Activated naive CD8-positive, alpha-beta T cell treated with anti-CD3 and anti-CD28 coated beads for 36 hours (primary cell): ENCODE results near the gene PITPNC1. TPM values are rescaled to one million over a fixed set of nuclear protein-coding genes. Genes with fewer than 3 reads are reported as not detected.
"Not testable (repeated sequence)": the region's sequence is repeated elsewhere in the genome, so short reads cannot be mapped to it uniquely, and the experiment has no call there.

Experiments
- DNase-seq: peaks from one replicate; pipeline ENCODE4 v3.0.0; 2021
- H3K27ac Mint-ChIP-seq: one replicate; pipeline ENCODE4 v1.8.0; 2022; ENCODE audit warnings: mild to moderate bottlenecking, moderate library complexity, mixed read lengths
- H3K27me3 Mint-ChIP-seq: one replicate; pipeline ENCODE4 v1.8.0; 2022; ENCODE audit warnings: mild to moderate bottlenecking, mixed read lengths
- H3K36me3 Mint-ChIP-seq: one replicate; pipeline ENCODE4 v1.8.0; 2021; ENCODE audit warnings: mild to moderate bottlenecking, mixed read lengths
- H3K4me1 Mint-ChIP-seq: one replicate; pipeline ENCODE4 v1.8.0; 2021; ENCODE audit warnings: mixed read lengths
- H3K4me3 Mint-ChIP-seq: one replicate; pipeline ENCODE4 v1.8.0; 2022; ENCODE audit warnings: mild to moderate bottlenecking, moderate library complexity, mixed read lengths
- H3K9me3 Mint-ChIP-seq: one replicate; pipeline ENCODE4 v1.8.0; 2022; ENCODE audit warnings: mixed read lengths
- total RNA-seq, 2 experiments: library from RNA; stranded (reverse); gene quantifications; one replicate each; pipeline ENCODE4 v1.2.3, GENCODE V29; 2021

Gene PITPNC1
- total RNA-seq = 10 to 100 TPM; 50.1 to 51.1 TPM

DNA sequence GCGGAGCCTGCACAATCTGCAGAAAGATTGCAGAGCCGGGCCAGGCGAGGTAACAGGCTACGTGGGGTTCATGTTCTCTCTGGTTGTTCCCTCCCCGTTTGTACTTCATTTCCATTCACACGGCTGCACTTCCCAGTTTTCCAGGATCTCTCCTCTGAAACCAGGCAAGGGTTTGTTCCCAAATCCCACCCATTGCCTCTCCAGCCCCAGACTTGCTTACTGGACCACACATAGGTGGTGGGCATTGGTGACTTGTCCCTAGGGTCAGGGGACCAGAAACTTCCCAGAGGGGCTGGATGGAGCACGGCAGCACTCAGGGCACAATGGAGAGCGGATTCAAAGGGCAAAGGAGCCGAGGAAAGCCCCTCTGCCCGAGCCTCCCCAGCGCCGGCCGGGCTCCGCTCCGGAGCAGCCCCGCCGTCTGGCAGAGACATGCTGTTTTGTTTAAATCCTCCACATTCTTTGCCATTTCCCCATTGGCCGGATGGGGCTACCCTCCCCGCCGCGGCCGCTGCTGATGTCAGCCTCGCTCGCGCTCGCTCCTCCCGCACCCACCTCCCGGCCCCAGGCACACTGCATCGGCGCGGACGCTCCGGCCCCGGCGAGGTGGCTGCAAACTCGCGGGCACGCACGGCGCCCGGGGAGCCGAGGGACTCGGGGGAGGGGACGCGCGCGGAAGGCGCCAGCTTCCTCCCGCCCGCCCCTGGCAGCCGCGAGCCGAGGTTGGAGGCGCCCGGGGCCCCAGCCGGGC, at the start of gene PITPNC1:
Gene PITPNC1 (plus strand): TSS at position 545 of the 751 bp plus-strand sequence.
- DNase-seq = peak; percentile 91
- peak within 1 kb of the TSS; percentile 86 for H3K4me3 Mint-ChIP-seq
- no peaks in the 10 kb centered on the region for H3K27me3 Mint-ChIP-seq
- H3K9me3 Mint-ChIP-seq = peaks cover 9% of the 10 kb centered on the region
- peak within 1 kb of the TSS; percentile 92 for H3K27ac Mint-ChIP-seq
- peaks cover 39% of the 10 kb centered on the region for H3K4me1 Mint-ChIP-seq
- peaks cover 23% of the 10 kb centered on the region for H3K36me3 Mint-ChIP-seq

DNA sequence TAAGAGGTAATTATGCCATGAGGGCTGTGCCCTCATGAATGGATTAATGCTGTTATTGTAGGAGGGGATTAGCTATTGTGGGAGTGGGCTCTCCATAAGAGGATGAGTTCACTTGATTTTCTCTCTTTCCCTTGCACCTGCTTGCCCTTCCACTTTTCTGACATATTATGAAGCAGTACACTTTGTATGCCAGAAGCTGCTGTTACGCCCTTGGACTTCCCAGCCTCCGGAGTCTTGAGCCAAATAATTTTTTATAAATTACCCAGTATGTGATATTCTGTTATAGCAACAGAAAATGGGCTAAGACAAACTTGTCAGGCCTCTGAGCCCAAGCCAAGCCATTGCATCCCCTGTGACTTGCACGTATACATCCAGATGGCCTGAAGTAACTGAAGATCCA, 49.1 kb upstream of the PITPNC1 start:
- H3K27me3 Mint-ChIP-seq = no peaks in the 10 kb centered on the region
- H3K27ac Mint-ChIP-seq = no peak overlapping the region
- no peak for DNase-seq
- no peaks in the 10 kb centered on the region for H3K4me1 Mint-ChIP-seq
- no peaks in the 10 kb centered on the region for H3K9me3 Mint-ChIP-seq
- H3K4me3 Mint-ChIP-seq = no peak overlapping the region
- no peaks in the 10 kb centered on the region for H3K36me3 Mint-ChIP-seq

DNA sequence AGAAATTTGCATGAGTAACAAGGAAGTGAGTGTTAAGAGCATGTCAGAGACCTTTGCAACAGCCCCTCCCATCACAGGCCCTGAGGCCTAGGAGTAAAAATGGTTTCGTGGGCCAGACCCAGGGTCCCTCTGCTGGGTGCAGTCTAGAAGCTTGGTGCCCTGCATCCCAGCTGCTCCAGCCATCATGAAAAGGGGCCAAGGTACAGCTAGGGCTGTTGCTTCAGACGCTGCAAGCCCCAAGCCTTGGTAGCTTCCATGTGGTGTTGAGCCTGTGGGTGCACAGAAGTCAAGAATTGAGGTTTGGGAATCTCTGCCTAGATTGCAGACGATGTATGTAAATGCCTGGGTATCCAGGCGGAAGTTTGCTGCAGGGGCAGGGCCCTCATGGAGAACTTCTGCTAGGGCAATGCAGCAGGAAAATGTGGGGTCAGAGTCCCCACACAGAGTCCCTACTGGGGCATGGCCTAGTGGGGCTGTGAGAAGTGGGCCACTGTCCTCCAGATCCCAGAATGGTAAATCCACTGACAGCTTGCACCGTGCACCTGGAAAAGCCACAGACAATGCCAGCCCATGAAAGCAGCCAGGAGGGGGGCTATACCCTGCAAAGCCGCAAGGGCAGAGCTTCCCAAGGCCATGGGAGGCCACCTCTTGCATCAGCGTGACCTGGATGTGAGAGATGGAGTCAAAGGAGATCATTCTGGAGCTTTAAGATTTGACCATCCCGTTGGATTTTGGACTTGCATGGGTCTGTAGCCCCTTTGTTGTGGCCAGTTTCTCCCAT, 45.5 kb upstream of the PITPNC1 start:
- H3K36me3 Mint-ChIP-seq, H3K27ac Mint-ChIP-seq, H3K9me3 Mint-ChIP-seq, H3K4me3 Mint-ChIP-seq, DNase-seq, H3K27me3 Mint-ChIP-seq, H3K4me1 Mint-ChIP-seq: not testable (repeated sequence)

DNA sequence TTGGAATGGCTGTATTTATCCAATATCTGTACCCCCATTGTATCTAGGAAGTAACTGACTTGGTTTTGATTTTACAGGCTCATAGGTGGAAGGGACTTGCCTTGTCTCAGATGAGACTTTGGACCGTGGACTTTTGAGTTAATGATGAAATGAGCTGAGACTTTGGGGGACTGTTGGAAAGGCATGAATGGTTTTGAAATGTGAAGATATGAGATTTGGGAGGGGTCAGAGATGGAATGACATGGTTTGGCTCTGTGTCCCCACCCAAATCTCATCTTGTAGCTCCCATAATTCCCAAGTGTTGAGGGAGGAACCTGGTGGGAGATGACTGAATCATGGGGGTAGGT, 44.9 kb upstream of the PITPNC1 start:
- not testable (repeated sequence) for H3K4me3 Mint-ChIP-seq, H3K4me1 Mint-ChIP-seq, H3K36me3 Mint-ChIP-seq, H3K27me3 Mint-ChIP-seq, DNase-seq, H3K27ac Mint-ChIP-seq, H3K9me3 Mint-ChIP-seq

DNA sequence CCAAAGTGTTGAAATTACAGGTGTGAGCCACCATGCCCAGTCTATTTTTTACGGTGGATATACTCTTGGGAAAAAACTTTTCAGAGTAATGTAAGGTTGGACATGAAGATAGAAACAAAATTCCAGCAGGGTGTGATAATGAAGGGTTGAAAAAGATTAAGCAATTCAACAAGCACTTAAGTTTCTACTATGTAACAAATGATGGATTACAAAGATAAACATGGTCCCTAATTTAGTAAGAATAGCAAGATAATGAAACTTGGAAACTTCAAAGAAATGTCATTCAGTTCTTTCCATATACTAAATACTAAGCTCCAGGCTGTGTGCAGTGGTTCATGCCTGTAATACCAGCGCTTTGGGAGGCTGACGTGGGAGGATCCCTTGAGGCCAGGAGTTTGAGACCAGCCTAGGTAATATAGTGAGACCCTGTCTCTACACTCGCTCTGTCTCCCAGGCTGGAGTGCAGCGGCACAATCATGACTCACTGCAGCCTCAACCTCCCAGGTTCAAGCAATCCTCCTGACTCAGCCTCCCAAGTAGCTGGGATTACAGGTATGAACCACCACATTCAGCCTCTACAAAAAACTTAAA, 41.7 kb upstream of the PITPNC1 start:
- DNase-seq = no peak
- Mint-ChIP-seq H3K4me3 (no peak overlapping the region), H3K9me3 (peaks cover 1% of the 10 kb centered on the region), H3K27me3 (no peaks in the 10 kb centered on the region), H3K36me3 (peaks cover 15% of the 10 kb centered on the region), H3K4me1 (no peaks in the 10 kb centered on the region), H3K27ac (no peak overlapping the region)

DNA sequence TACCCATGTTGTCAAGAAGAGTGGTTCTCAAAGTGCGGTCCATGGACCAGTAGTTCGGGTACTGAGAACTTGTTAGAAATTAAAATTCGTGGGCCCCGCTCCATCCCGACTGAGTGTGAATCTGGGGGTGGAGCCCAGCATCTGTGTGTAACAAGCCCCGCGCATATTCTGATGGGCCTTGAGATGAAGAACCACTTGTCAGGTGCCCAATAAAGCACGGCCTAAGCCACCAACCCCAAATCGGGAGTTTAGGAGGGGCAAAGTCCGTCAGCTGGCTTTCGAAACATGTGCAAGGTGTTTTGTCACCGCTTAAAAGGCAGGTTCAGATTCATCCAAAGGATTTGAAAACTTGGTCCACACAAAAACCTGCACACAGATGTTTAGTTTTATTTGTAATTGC, 40.2 kb upstream of the PITPNC1 start:
- H3K36me3 Mint-ChIP-seq = peaks cover 25% of the 10 kb centered on the region
- H3K9me3 Mint-ChIP-seq = peaks cover 1% of the 10 kb centered on the region
- no peak overlapping the region for H3K4me3 Mint-ChIP-seq
- H3K27ac Mint-ChIP-seq = no peak overlapping the region
- no peaks in the 10 kb centered on the region for H3K27me3 Mint-ChIP-seq
- DNase-seq = no peak
- no peaks in the 10 kb centered on the region for H3K4me1 Mint-ChIP-seq

DNA sequence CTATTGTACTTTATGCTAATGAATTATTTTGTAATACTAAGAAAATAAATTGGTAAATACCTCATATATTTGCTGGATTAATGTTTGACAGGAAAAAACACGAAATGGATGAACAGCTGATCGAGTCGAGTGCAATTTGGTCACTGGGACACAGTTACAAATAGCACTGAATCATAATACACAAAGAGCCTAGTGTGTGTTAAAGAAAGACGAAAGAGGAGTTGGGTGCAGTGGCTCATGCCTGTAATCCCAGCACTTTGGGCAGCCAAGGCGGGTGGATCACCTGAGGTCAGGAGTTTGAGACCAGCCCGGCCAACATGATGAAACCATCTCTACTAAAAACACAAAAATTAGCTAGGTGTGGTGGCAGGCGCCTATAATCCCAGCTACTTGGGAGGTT, 38.7 kb upstream of the PITPNC1 start:
- not testable (repeated sequence) for H3K27ac Mint-ChIP-seq, H3K4me3 Mint-ChIP-seq, H3K9me3 Mint-ChIP-seq, H3K27me3 Mint-ChIP-seq, DNase-seq, H3K4me1 Mint-ChIP-seq
- peaks cover 34% of the 10 kb centered on the region for H3K36me3 Mint-ChIP-seq

DNA sequence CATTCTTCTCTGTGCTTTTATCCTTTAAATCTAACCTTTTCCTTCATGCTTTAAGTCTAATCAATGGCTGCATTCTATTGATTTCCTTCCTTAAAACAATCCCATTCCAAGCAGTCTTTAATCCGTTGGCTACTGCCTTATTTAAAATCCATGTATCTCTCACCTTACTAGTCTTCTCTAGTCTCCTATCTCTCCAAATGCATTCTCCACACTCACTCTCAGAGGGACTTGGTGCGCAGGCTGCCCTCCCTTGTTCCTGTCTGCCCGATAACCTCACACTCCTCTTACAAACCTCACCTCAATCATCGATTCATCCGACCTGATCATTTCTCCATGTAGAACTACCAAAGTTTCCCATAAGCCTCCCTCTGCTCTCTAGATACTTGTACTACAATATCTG, 33.8 kb upstream of the PITPNC1 start:
- Mint-ChIP-seq H3K9me3 (no peaks in the 10 kb centered on the region), H3K36me3 (peaks cover 33% of the 10 kb centered on the region), H3K4me3 (no peak overlapping the region), H3K4me1 (no peaks in the 10 kb centered on the region), H3K27ac (peak overlapping the region; percentile 7), H3K27me3 (no peaks in the 10 kb centered on the region)
- DNase-seq = no peak

DNA sequence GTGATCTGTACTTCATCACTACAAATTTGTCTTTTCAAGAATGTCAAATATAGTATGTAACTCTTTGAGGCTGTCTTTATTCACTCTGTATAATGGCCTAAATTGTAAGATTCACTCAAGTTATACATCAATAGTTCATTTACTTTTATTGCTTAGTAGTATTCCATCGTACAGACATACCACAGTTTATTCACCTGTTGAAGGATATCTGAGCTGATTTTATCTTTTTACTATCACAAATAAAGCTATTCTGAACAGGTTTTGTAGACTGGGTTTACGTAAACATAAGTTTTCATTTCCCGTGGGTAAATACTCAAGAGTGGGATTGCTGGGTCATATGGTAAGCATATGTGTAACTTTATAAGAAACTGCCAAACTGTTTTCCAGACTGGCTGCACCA, 29.3 kb upstream of the PITPNC1 start:
- Mint-ChIP-seq H3K9me3 (no peaks in the 10 kb centered on the region), H3K4me3 (no peak overlapping the region), H3K27ac (no peak overlapping the region), H3K36me3 (peaks cover 30% of the 10 kb centered on the region), H3K27me3 (no peaks in the 10 kb centered on the region), H3K4me1 (peaks cover 2% of the 10 kb centered on the region)
- no peak for DNase-seq

DNA sequence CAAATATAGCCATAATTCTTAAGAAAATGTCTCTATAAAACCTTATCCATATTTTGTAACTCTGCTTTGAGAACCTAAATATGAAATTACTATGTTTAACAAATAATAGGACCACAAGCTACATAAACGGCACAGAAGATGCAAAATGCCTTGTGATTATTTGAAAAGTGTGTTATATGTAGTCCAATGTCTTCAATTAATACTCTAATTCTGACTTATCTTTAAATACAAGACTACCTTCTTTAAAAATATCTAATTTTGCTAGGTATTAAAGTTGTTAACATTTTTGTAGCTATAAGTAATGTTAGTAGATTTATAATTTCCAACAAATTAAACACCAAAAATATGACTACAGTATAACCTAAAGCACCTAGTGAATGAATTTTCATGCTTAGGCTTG, 27.7 kb upstream of the PITPNC1 start:
- Mint-ChIP-seq H3K4me1 (peaks cover 2% of the 10 kb centered on the region), H3K36me3 (peaks cover 36% of the 10 kb centered on the region), H3K27ac (no peak overlapping the region), H3K27me3 (no peaks in the 10 kb centered on the region), H3K4me3 (no peak overlapping the region), H3K9me3 (no peaks in the 10 kb centered on the region)
- no peak for DNase-seq

DNA sequence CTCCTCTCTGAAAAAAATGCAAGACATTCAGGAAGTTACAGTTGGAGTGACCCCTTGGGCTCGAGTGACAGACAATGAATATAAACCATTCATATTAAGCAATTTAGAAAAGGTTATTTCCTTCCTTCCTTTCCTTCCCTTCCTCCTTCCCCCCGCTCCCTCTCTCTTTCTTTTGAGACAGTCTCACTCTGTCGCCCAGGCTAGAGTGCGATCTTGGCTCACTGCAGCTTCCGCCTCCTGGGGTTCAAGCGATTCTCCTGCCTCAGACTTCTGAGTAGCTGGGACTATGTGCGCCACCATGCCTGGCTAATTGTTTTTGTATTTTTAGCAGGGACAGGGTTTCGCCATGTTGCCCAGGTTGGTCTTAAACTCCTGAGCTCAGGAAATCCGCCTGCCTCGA, 23.9 kb upstream of the PITPNC1 start:
- H3K4me1 Mint-ChIP-seq = peaks cover 13% of the 10 kb centered on the region
- H3K4me3 Mint-ChIP-seq = no peak overlapping the region
- no peak for DNase-seq
- H3K36me3 Mint-ChIP-seq = peaks cover 45% of the 10 kb centered on the region
- no peaks in the 10 kb centered on the region for H3K27me3 Mint-ChIP-seq
- H3K9me3 Mint-ChIP-seq = no peaks in the 10 kb centered on the region
- H3K27ac Mint-ChIP-seq = no peak overlapping the region

DNA sequence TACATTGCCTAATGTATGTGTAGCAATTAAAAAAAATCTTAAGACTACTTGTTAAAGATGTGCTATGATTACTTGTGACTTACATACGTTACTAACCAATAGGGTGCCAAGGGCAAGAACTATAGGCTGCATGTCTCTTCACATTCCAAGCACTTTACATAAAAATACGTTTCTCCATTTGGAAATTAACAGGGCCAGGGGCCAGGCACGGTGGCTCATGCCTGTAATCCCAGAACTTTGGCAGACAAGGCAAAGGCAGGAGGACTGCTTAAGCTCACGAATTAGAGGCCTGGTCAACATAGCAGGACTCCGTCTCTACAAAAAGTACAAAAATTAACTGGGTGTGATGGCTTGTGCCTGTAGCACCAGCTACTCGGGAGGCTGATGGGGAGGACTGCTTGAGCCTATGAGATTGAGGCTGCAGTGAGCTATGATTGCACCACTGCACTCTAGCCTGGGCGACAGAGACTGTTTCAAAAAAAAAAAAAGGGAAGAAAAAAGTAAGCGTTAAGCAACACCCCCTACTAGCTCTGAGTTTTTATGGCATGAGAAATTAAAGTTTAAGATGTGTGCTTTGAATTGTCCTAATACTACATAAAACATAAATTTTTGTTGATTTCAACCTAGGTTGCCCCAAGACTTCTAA, 23.0 kb upstream of the PITPNC1 start:
- H3K4me3 Mint-ChIP-seq = no peak overlapping the region
- H3K27ac Mint-ChIP-seq = no peak overlapping the region
- H3K36me3 Mint-ChIP-seq = peaks cover 43% of the 10 kb centered on the region
- no peaks in the 10 kb centered on the region for H3K9me3 Mint-ChIP-seq
- peaks cover 19% of the 10 kb centered on the region for H3K4me1 Mint-ChIP-seq
- no peaks in the 10 kb centered on the region for H3K27me3 Mint-ChIP-seq
- no peak for DNase-seq

DNA sequence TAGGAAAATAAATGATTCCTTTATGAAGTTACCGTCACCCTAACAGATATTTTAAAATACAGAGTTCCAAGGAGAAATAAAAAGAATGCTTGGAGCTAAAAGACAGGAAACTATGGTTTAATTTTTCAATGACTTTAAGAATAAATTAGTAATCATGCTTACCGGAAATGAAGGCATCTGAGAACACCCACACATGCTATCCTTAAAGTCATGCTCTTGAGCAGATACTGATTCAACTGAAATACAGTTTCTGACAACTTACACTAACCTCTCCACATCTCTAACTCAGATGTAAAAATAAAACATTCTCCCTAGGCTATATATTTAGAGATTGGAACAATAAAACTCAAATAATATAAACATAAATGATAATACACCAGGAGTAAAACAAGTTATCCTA, 18.5 kb upstream of the PITPNC1 start:
- peak overlapping the region; percentile 88 for H3K27ac Mint-ChIP-seq
- H3K9me3 Mint-ChIP-seq = no peaks in the 10 kb centered on the region
- H3K4me3 Mint-ChIP-seq = peak overlapping the region; percentile 67
- DNase-seq = no peak
- peaks cover 54% of the 10 kb centered on the region for H3K36me3 Mint-ChIP-seq
- peaks cover 53% of the 10 kb centered on the region for H3K4me1 Mint-ChIP-seq
- H3K27me3 Mint-ChIP-seq = no peaks in the 10 kb centered on the region

DNA sequence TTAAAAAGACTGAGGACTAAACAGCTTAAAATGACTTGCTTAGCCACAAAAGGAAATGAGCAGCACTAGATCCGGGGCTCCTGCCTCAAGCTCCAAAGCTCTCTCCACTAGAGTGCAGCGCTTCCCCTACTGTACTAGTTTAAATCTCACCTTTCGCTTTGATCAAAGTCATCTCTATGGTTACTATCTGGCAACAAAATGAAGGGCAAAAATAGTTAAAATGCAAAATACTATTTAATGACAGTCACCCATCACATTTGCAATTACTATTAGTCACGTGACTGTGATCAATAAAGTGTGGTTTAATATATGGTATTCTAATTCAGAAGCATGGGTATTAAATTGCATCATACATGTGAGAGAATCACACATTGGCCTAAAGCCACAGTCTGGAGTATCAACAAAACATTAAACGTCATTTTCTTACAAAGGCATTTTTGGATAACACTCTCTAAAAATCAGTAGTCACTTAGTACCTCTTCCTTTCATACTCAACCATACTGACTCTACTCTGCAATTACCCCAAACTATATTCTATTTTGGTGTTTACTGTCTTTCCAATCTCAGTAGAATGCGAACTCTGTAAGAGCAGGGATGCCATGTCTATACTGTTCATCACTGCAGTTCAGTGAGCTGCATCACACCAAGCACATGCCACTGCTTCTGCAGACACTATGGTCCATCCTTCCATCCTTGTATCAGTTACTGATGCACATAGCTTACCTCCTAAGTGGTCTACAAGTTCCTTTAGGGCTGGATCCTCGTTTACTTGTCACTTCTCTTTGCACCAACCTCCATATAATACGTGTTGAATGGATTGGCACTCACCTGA, 16.9 kb upstream of the PITPNC1 start:
- Mint-ChIP-seq H3K4me3 (peak overlapping the region; percentile 48), H3K4me1 (peaks cover 64% of the 10 kb centered on the region), H3K36me3 (peaks cover 54% of the 10 kb centered on the region), H3K27me3 (no peaks in the 10 kb centered on the region), H3K9me3 (no peaks in the 10 kb centered on the region), H3K27ac (peak overlapping the region; percentile 91)
- peak; percentile 47 for DNase-seq
